Measurements from ENCODE around the gene NUDT8.

Gene NUDT8, protein sequence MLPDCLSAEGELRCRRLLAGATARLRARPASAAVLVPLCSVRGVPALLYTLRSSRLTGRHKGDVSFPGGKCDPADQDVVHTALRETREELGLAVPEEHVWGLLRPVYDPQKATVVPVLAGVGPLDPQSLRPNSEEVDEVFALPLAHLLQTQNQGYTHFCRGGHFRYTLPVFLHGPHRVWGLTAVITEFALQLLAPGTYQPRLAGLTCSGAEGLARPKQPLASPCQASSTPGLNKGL

DNA sequence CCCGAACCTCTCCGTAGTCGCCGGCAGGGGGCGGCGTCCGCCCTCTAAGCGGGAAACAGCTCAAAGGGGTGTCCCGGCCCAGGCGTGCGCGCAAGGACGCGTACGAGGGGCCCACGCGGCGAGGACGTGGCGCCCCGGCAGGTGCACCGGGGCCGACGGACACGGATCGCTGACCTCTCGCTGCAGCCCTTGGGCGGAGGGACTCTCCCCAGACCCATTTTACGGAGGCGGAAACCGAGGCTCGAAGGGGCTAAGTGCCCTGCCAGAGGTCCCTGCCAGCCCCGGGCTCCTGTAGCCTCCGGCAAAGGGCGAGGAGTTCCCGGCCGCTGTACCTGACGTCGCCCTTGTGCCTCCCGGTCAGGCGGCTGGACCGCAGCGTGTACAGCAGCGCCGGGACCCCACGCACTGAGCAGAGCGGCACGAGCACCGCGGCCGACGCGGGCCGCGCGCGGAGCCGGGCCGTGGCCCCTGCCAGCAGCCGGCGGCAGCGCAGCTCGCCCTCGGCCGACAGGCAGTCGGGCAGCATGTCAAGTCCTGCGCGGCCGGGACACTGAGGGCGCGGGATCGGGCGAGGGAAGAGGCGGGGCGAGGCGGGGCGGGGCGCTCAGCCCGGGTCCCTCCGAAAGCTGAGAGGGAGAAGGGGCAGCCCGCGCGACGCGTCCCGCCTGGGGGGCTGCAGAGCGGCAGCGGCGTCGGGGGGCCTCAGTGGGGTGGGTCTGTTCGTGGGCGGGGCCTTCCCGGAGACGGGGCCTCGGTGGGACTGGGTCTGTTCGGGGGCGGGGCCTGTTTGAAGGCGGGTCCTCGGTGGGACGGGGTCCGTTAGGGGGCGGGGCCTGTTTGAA, at the start of gene NUDT8:
Gene NUDT8 (minus strand): TSS at position 552 of the 842 bp plus-strand sequence. CDS start 26 bp downstream, at position 526.
- ATAC-seq: peak; percentile 70
- TF ChIP-seq ISL1 (CRISPR knock-in tag; IDR thresholded peaks at IDR 0.05) (no peak), GLIS3 (CRISPR knock-in tag; IDR thresholded peaks at IDR 0.05) (0 out of 2 replicates have a peak, but pooled peaks have one; percentile 17)

DNA sequence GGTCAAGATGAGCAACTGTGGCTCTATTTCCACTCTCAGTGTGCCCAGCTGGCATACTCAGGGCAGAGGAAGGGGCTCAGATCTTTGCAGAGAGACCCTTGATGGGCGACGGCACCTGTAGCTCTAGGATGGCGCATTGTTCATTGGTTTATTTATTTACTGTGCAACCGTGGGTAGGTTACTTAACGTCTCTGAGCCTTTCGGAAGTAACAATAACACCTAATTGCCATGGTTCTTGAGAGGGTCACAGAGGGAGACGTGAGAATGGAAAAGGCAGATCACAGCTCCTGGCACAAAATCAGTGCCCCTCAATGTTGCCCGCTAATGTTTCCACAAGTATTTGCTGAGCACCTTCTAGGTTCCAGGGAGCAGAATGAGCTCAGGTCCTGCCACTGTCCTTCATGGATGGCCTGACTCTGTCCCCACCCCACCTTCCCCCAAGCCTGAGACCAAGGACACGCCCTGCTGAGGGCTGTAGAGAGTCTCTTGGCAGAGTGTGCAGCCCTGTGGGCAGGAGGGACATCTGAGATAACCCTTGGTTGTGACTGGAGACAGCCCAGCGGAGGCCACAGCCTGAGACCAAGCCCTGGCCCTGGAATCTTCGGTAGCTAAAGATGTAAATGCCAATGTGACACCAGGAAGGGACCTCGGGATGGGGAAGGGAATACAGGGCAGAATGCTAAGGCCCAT, 45.5 kb upstream of the NUDT8 start:
- ATAC-seq: no peak

DNA sequence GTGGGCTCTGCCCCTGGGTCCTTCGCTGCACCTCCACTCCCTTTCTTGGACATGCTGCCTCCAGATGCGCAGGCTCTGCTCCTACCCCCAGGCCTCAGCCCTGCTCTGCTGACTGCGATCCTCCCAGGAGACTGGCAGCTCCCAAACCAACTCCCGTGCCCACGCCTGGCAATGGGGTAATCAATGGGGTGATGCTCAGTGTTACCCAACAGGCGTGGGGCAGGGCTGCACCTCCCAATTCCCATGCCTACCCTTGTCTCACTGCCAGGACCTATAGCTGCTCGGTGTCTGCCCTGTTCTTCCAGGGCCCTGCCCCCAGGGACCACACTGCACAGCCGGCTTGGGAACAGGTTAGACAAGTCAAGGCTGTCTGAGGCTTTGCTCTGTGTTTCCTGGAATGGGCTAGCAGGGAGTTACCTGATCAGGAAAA, 44.7 kb upstream of the NUDT8 start, which contains the start of gene ALDH3B2:
Gene ALDH3B2 (minus strand): TSS at position 182 of the 430 bp plus-strand sequence. CDS start 7,688 bp downstream, outside the sequence.
- ATAC-seq: no peak
- TF ChIP-seq PPARA (CRISPR knock-in tag; IDR thresholded peaks at IDR 0.05; ENCODE audit: borderline replicate concordance): no peak
- no peak for TF ChIP-seq GLIS3 (CRISPR knock-in tag; IDR thresholded peaks at IDR 0.05)
- TF ChIP-seq ZNF8 (CRISPR knock-in tag; IDR thresholded peaks at IDR 0.05): no peak
- TF ChIP-seq, protein P1, sequence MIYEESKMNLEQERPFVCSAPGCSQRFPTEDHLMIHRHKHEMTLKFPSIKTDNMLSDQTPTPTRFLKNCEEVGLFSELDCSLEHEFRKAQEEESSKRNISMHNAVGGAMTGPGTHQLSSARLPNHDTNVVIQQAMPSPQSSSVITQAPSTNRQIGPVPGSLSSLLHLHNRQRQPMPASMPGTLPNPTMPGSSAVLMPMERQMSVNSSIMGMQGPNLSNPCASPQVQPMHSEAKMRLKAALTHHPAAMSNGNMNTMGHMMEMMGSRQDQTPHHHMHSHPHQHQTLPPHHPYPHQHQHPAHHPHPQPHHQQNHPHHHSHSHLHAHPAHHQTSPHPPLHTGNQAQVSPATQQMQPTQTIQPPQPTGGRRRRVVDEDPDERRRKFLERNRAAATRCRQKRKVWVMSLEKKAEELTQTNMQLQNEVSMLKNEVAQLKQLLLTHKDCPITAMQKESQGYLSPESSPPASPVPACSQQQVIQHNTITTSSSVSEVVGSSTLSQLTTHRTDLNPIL (CRISPR knock-in tag; IDR thresholded peaks at IDR 0.05; ENCODE audit: low read depth): no peak
- TF ChIP-seq CSDC2 (CRISPR knock-in tag; IDR thresholded peaks at IDR 0.05): no peak
- TF ChIP-seq TOX (CRISPR knock-in tag; IDR thresholded peaks at IDR 0.05; ENCODE audit: borderline replicate concordance): no peak
- TF ChIP-seq ZC3H10 (CRISPR knock-in tag; IDR thresholded peaks at IDR 0.05): no peak
- TF ChIP-seq ESRRG (CRISPR knock-in tag; IDR thresholded peaks at IDR 0.05): no peak
- TF ChIP-seq TCF4 (CRISPR knock-in tag; IDR thresholded peaks at IDR 0.05; ENCODE audit: borderline replicate concordance): no peak
- no peak for TF ChIP-seq SNAI2 (CRISPR knock-in tag; IDR thresholded peaks at IDR 0.05)
- TF ChIP-seq, protein P2, sequence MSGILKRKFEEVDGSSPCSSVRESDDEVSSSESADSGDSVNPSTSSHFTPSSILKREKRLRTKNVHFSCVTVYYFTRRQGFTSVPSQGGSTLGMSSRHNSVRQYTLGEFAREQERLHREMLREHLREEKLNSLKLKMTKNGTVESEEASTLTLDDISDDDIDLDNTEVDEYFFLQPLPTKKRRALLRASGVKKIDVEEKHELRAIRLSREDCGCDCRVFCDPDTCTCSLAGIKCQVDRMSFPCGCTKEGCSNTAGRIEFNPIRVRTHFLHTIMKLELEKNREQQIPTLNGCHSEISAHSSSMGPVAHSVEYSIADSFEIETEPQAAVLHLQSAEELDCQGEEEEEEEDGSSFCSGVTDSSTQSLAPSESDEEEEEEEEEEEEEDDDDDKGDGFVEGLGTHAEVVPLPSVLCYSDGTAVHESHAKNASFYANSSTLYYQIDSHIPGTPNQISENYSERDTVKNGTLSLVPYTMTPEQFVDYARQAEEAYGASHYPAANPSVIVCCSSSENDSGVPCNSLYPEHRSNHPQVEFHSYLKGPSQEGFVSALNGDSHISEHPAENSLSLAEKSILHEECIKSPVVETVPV (CRISPR knock-in tag; IDR thresholded peaks at IDR 0.05): no peak
- TF ChIP-seq ZFP3 (CRISPR knock-in tag; IDR thresholded peaks at IDR 0.05): no peak
- TF ChIP-seq RARB (CRISPR knock-in tag; IDR thresholded peaks at IDR 0.05): no peak
- TF ChIP-seq ARNTL (CRISPR knock-in tag; IDR thresholded peaks at IDR 0.05; ENCODE audit: borderline replicate concordance, low read depth): no peak
- TF ChIP-seq, protein P3, sequence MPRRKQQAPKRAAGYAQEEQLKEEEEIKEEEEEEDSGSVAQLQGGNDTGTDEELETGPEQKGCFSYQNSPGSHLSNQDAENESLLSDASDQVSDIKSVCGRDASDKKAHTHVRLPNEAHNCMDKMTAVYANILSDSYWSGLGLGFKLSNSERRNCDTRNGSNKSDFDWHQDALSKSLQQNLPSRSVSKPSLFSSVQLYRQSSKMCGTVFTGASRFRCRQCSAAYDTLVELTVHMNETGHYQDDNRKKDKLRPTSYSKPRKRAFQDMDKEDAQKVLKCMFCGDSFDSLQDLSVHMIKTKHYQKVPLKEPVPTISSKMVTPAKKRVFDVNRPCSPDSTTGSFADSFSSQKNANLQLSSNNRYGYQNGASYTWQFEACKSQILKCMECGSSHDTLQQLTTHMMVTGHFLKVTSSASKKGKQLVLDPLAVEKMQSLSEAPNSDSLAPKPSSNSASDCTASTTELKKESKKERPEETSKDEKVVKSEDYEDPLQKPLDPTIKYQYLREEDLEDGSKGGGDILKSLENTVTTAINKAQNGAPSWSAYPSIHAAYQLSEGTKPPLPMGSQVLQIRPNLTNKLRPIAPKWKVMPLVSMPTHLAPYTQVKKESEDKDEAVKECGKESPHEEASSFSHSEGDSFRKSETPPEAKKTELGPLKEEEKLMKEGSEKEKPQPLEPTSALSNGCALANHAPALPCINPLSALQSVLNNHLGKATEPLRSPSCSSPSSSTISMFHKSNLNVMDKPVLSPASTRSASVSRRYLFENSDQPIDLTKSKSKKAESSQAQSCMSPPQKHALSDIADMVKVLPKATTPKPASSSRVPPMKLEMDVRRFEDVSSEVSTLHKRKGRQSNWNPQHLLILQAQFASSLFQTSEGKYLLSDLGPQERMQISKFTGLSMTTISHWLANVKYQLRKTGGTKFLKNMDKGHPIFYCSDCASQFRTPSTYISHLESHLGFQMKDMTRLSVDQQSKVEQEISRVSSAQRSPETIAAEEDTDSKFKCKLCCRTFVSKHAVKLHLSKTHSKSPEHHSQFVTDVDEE (CRISPR knock-in tag; IDR thresholded peaks at IDR 0.05): no peak
- TF ChIP-seq ZNF70 (CRISPR knock-in tag; IDR thresholded peaks at IDR 0.05): no peak

More for the DNA sequence above, 45.5 kb upstream of the NUDT8 start:
- TF ChIP-seq RARB (CRISPR knock-in tag; IDR thresholded peaks at IDR 0.05) (no peak), BACH2 (CRISPR knock-in tag; IDR thresholded peaks at IDR 0.05; ENCODE audit: borderline replicate concordance) (no peak), SNAI2 (CRISPR knock-in tag; IDR thresholded peaks at IDR 0.05) (no peak), CSDC2 (CRISPR knock-in tag; IDR thresholded peaks at IDR 0.05) (no peak), ZFP30 (CRISPR knock-in tag; IDR thresholded peaks at IDR 0.05) (no peak), OSR1 (CRISPR knock-in tag; IDR thresholded peaks at IDR 0.05) (no peak), GLIS3 (CRISPR knock-in tag; IDR thresholded peaks at IDR 0.05) (no peak)
- TF ChIP-seq, protein P3 (CRISPR knock-in tag; IDR thresholded peaks at IDR 0.05): no peak
- TF ChIP-seq, protein P4, sequence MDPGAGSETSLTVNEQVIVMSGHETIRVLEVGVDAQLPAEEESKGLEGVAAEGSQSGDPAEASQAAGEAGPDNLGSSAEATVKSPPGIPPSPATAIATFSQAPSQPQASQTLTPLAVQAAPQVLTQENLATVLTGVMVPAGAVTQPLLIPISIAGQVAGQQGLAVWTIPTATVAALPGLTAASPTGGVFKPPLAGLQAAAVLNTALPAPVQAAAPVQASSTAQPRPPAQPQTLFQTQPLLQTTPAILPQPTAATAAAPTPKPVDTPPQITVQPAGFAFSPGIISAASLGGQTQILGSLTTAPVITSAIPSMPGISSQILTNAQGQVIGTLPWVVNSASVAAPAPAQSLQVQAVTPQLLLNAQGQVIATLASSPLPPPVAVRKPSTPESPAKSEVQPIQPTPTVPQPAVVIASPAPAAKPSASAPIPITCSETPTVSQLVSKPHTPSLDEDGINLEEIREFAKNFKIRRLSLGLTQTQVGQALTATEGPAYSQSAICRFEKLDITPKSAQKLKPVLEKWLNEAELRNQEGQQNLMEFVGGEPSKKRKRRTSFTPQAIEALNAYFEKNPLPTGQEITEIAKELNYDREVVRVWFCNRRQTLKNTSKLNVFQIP (CRISPR knock-in tag; IDR thresholded peaks at IDR 0.05; ENCODE audit: borderline replicate concordance, low read depth): no peak
- TF ChIP-seq, protein P2 (CRISPR knock-in tag; IDR thresholded peaks at IDR 0.05): no peak

All from SK-N-SH treated with all-trans-retinoic acid at 6 μM for 48 hours (cell line).